H9 (cell line): ENCODE results near the gene MDFIC. TPM values are rescaled to one million over a fixed set of nuclear protein-coding genes. Genes with fewer than 3 reads are reported as not detected.

Experiments
- DNase-seq: peaks from one replicate; pipeline ENCODE4 v3.0.0-alpha.2; 2017
- H2AFZ ChIP-seq: one replicate; pipeline ENCODE4 v1.6.1; 2013; ENCODE audit warnings: mild to moderate bottlenecking, low read length, control low read depth, moderate library complexity
- H2AK5ac ChIP-seq: 2 replicates; pipeline ENCODE4 v1.6.1; 2013; ENCODE audit warnings: low read length, control low read depth, mixed read lengths; ENCODE audit not compliant: insufficient read length
- H2BK120ac ChIP-seq: one replicate; pipeline ENCODE4 v1.6.1; 2013; ENCODE audit warnings: low read depth, mild to moderate bottlenecking, low read length, control low read depth, inconsistent platforms; ENCODE audit not compliant: poor library complexity, severe bottlenecking
- H2BK12ac ChIP-seq: 2 replicates; pipeline ENCODE4 v1.6.1; 2013; ENCODE audit warnings: low read length, control low read depth, mixed read lengths, low read depth; ENCODE audit not compliant: insufficient read length
- H2BK15ac ChIP-seq: 2 replicates; pipeline ENCODE4 v1.6.1; 2013; ENCODE audit warnings: low read depth, low read length, control low read depth
- H2BK20ac ChIP-seq: one replicate; pipeline ENCODE4 v1.6.1; 2013; ENCODE audit warnings: low read depth, mild to moderate bottlenecking, low read length, control low read depth, inconsistent platforms; ENCODE audit not compliant: poor library complexity, severe bottlenecking
- H2BK5ac ChIP-seq: 2 replicates; pipeline ENCODE4 v1.6.1; 2013; ENCODE audit warnings: low read length, control low read depth, mixed read lengths; ENCODE audit not compliant: insufficient read length
- H3K14ac ChIP-seq: 2 replicates; pipeline ENCODE4 v1.6.1; 2013; ENCODE audit warnings: low read length, control low read depth; ENCODE audit not compliant: insufficient read depth
- H3K18ac ChIP-seq: 2 replicates; pipeline ENCODE4 v1.6.1; 2013; ENCODE audit warnings: low read depth, mild to moderate bottlenecking, mixed read lengths, low read length, control low read depth; ENCODE audit not compliant: insufficient read length
- H3K23ac ChIP-seq: 2 replicates; pipeline ENCODE4 v1.6.1; 2013; ENCODE audit warnings: low read length, control low read depth, mixed read lengths, low read depth; ENCODE audit not compliant: insufficient read length
- H3K23me2 ChIP-seq: 2 replicates; pipeline ENCODE4 v1.6.1; 2013; ENCODE audit warnings: low read depth, mild to moderate bottlenecking, mixed read lengths, low read length, control low read depth; ENCODE audit not compliant: insufficient read length, poor library complexity, severe bottlenecking
- H3K27ac ChIP-seq: 2 replicates; pipeline ENCODE4 v1.5.1; 2013; ENCODE audit warnings: low read length, control low read depth, mixed read lengths, low read depth; ENCODE audit not compliant: insufficient read length
- H3K27me3 ChIP-seq: 2 replicates; pipeline ENCODE4 v1.6.1; 2013; ENCODE audit warnings: low read length, control low read depth, inconsistent platforms; ENCODE audit not compliant: insufficient read depth
- H3K4ac ChIP-seq: 2 replicates; pipeline ENCODE4 v1.6.1; 2013; ENCODE audit warnings: low read depth, mild to moderate bottlenecking, control low read depth, inconsistent platforms, low read length, moderate library complexity
- H3K4me1 ChIP-seq: 2 replicates; pipeline ENCODE4 v1.6.1; 2013; ENCODE audit warnings: low read length, control low read depth, inconsistent platforms; ENCODE audit not compliant: insufficient read depth
- H3K4me2 ChIP-seq: 2 replicates; pipeline ENCODE4 v1.6.1; 2013; ENCODE audit warnings: low read length, control low read depth, mixed read lengths; ENCODE audit not compliant: insufficient read length, insufficient read depth
- H3K56ac ChIP-seq: 2 replicates; pipeline ENCODE4 v1.6.1; 2013; ENCODE audit warnings: low read depth, mild to moderate bottlenecking, mixed read lengths, low read length, control low read depth; ENCODE audit not compliant: insufficient read length
- H3K79me1 ChIP-seq: 2 replicates; pipeline ENCODE4 v1.6.1; 2013; ENCODE audit warnings: low read depth, mild to moderate bottlenecking, moderate library complexity, low read length, control low read depth, inconsistent platforms; ENCODE audit not compliant: insufficient read depth, poor library complexity, severe bottlenecking
- H3K79me2 ChIP-seq: 2 replicates; pipeline ENCODE4 v1.6.1; 2013; ENCODE audit warnings: low read length, control low read depth, inconsistent platforms; ENCODE audit not compliant: insufficient read depth
- H3K9ac ChIP-seq: 2 replicates; pipeline ENCODE4 v1.6.1; 2013; ENCODE audit warnings: low read length, control low read depth, mixed read lengths; ENCODE audit not compliant: insufficient read length; ENCODE audit errors: extremely low read depth
- H3K9me3 ChIP-seq: one replicate; pipeline ENCODE4 v1.6.1; 2013; ENCODE audit warnings: low read depth, low read length, inconsistent platforms; ENCODE audit not compliant: control insufficient read depth
- H3T11ph ChIP-seq: one replicate; pipeline ENCODE4 v1.6.1; 2013; ENCODE audit warnings: mild to moderate bottlenecking, low read length, control low read depth, inconsistent platforms
- H4K20me1 ChIP-seq: one replicate; pipeline ENCODE4 v1.6.1; 2013; ENCODE audit not compliant: control insufficient read depth, insufficient read length, insufficient read depth
- H4K5ac ChIP-seq: 2 replicates; pipeline ENCODE4 v1.6.1; 2013; ENCODE audit warnings: low read depth, mild to moderate bottlenecking, mixed read lengths, low read length, control low read depth; ENCODE audit not compliant: insufficient read length
- H4K8ac ChIP-seq: replicated peaks from 2 replicates; pipeline ENCODE4 v1.6.1; 2013; ENCODE audit warnings: low read length, control low read depth, mixed read lengths, low read depth; ENCODE audit not compliant: insufficient read length
- H4K91ac ChIP-seq: 2 replicates; pipeline ENCODE4 v1.6.1; 2013; ENCODE audit warnings: low read depth, mild to moderate bottlenecking, moderate library complexity, mixed read lengths, low read length, control low read depth; ENCODE audit not compliant: insufficient read length
- H3K27ac Mint-ChIP-seq, 3 experiments: 2 replicates in 2 of 3; 3 replicates in 1 of 3; pipeline ENCODE4 v1.8.0; 2020 to 2021; ENCODE audit warnings: mixed read lengths in 3 of 3, mild to moderate bottlenecking in 1 of 3, moderate library complexity in 1 of 3
- H3K27me3 Mint-ChIP-seq: 2 replicates; pipeline ENCODE4 v1.8.0; 2021; ENCODE audit warnings: low read depth, mild to moderate bottlenecking, moderate library complexity, mixed read lengths
- H3K36me3 Mint-ChIP-seq, 3 experiments: 2 replicates in 2 of 3; 3 replicates in 1 of 3; pipeline ENCODE4 v1.8.0; 2020 to 2021; ENCODE audit warnings: low read depth in 3 of 3, mixed read lengths in 3 of 3; ENCODE audit not compliant: insufficient read depth in 1 of 3
- H3K4me1 Mint-ChIP-seq, 2 experiments: 2 replicates each; pipeline ENCODE4 v1.8.0; 2020; ENCODE audit warnings: mixed read lengths in 2 of 2
- H3K4me3 Mint-ChIP-seq, 2 experiments: 2 replicates in 1 of 2; 3 replicates in 1 of 2; pipeline ENCODE4 v1.8.0; 2020 to 2021; ENCODE audit warnings: mild to moderate bottlenecking in 2 of 2, mixed read lengths in 2 of 2, moderate library complexity in 1 of 2
- H3K9me3 Mint-ChIP-seq, 2 experiments: 2 replicates in 1 of 2; 3 replicates in 1 of 2; pipeline ENCODE4 v1.8.0; 2020; ENCODE audit warnings: mild to moderate bottlenecking in 2 of 2, mixed read lengths in 2 of 2, moderate library complexity in 1 of 2
- total RNA-seq: library from RNA; stranded (reverse); gene quantifications from 2 replicates; pipeline ENCODE4 v1.2.1, GENCODE V29; 2021
- TF ChIP-seq, protein P1 (sequence below): fragments of 200-600 bp; sonication (generic); conservative IDR thresholded peaks from 3 replicates; pipeline ENCODE4 v1.8.0; 2021; ENCODE audit warnings: antibody characterized with exemption, mild to moderate bottlenecking

MDFIC gene
- total RNA-seq, 1 experiment from 2014 or later = 2.0 TPM

DNA sequence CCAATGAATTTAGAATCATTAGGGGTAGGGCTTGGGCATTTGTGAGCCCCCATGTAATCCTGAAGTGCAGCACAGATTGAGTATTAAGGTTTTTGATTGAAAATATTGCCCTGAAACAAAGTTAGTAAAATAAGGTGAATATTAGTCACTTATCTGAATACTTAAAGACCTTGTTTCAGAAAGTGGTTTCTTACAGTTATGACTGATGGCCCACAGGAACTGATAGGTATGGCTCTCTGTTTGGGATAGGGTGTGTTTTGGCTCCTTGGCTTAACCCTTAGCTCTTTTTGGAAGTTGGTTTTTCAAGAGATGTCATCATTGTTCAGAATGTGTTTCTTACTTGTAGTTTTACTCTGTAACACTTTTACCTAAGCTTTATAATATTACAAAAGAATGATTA lies 34.8 kb downstream of the MDFIC start:
- no peak overlapping the region for H3K9ac ChIP-seq
- no peak overlapping the region for H4K5ac ChIP-seq
- H4K20me1 ChIP-seq = no peaks in the 10 kb centered on the region
- no peaks in the 10 kb centered on the region for H3K23me2 ChIP-seq
- H3T11ph ChIP-seq = no peak overlapping the region
- Mint-ChIP-seq H3K4me3 (no peak overlapping the region), H3K9me3 (no peaks in the 10 kb centered on the region), H3K27me3 (no peaks in the 10 kb centered on the region), H3K4me1 (peaks cover 8 to 11% of the 10 kb centered on the region in 2 experiments; a peak in 3 of 4 replicates), H3K27ac (no peak overlapping the region), H3K36me3 (no peaks in the 10 kb centered on the region)
- H2BK12ac ChIP-seq = no peak overlapping the region
- no peak overlapping the region for H4K91ac ChIP-seq
- no peaks in the 10 kb centered on the region for H3K79me2 ChIP-seq
- H3K14ac ChIP-seq = no peak overlapping the region
- no peak overlapping the region for H2BK15ac ChIP-seq
- no peaks in the 10 kb centered on the region for H3K27me3 ChIP-seq
- no peak overlapping the region for H3K27ac ChIP-seq
- H3K56ac ChIP-seq = no peak overlapping the region
- no peaks in the 10 kb centered on the region for H3K9me3 ChIP-seq
- H2BK20ac ChIP-seq = no peak overlapping the region
- H2BK5ac ChIP-seq = no peak overlapping the region
- TF ChIP-seq, protein P1, sequence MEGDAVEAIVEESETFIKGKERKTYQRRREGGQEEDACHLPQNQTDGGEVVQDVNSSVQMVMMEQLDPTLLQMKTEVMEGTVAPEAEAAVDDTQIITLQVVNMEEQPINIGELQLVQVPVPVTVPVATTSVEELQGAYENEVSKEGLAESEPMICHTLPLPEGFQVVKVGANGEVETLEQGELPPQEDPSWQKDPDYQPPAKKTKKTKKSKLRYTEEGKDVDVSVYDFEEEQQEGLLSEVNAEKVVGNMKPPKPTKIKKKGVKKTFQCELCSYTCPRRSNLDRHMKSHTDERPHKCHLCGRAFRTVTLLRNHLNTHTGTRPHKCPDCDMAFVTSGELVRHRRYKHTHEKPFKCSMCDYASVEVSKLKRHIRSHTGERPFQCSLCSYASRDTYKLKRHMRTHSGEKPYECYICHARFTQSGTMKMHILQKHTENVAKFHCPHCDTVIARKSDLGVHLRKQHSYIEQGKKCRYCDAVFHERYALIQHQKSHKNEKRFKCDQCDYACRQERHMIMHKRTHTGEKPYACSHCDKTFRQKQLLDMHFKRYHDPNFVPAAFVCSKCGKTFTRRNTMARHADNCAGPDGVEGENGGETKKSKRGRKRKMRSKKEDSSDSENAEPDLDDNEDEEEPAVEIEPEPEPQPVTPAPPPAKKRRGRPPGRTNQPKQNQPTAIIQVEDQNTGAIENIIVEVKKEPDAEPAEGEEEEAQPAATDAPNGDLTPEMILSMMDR = no peak
- H2AFZ ChIP-seq = no peak overlapping the region
- no peak overlapping the region for H3K23ac ChIP-seq
- no peak overlapping the region for H3K18ac ChIP-seq
- no peak overlapping the region for H2AK5ac ChIP-seq
- H3K4me1 ChIP-seq = no peaks in the 10 kb centered on the region
- H3K4me2 ChIP-seq = no peak overlapping the region
- H3K79me1 ChIP-seq = no peaks in the 10 kb centered on the region
- no peak overlapping the region for H4K8ac ChIP-seq
- H3K4ac ChIP-seq = no peak overlapping the region
- no peak overlapping the region for H2BK120ac ChIP-seq
- DNase-seq = no peak
